Stimulated activated CD4-positive, alpha-beta T cell treated with anti-CD3 and anti-CD28 coated beads, Interleukin-2, amount 100 ng/mL, for 24 hours (primary cell): Measurements from ENCODE around the gene ASPHD1.
"Not testable (repeated sequence)": the region's sequence is repeated elsewhere in the genome, so short reads cannot be mapped to it uniquely, and the experiment has no call there.

Source experiments
- DNase-seq, 2 donors: peaks; one replicate each; pipeline ENCODE4 v3.0.0-alpha.2; 2020

The ASPHD1 gene, protein sequence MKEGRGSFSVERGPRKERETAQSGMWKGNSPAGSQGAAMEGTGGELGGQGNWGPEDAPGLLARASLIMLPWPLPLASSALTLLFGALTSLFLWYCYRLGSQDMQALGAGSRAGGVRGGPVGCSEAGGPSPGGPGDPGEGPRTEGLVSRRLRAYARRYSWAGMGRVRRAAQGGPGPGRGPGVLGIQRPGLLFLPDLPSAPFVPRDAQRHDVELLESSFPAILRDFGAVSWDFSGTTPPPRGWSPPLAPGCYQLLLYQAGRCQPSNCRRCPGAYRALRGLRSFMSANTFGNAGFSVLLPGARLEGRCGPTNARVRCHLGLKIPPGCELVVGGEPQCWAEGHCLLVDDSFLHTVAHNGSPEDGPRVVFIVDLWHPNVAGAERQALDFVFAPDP

GRCh38 chr16:29900102-29900887 is at the start of gene ASPHD1:
TSS of gene ASPHD1 (plus strand) at chr16:29900488. CDS start at chr16:29900972, 484 bp downstream.
- peak; percentile 70 to 73 for DNase-seq

GRCh38 chr16:29850998-29851397 is 49.3 kb upstream of the ASPHD1 start:
- DNase-seq, result no peak

GRCh38 chr16:29852654-29853053 is 47.6 kb upstream of the ASPHD1 start:
- no peak for DNase-seq

GRCh38 chr16:29854520-29855100 is 45.7 kb upstream of the ASPHD1 start:
- no peak for DNase-seq

DNA sequence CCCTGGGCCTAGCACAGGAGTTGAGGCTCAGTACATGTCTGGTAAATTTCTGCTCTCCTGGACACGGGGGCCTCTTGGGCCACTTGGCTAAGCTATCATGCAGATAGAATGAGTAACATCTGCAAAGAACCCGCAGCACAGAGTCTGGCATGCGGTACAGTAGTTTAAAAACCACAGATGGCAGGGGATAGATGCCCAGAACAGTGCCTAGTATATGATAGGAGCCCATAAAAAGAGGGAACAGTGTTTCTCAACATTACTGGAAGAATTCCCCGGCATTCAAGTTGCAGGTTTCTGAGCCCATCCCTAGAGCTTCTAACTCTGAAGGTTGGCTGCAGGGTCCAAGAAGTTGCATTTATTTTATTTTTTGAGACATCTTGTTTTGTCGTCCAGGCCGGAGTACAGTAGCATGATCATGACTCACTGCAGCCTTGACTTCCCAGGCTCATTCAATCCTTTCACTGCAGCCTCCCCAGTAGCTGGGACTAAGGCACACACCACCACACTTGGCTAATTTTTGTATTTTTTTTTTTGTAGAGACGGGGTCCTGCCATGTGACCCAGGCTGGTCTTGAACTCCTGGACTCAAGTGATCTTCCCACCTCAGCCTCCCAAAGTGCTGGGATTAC is 43.0 kb upstream of the ASPHD1 start:
- DNase-seq, result no peak

GRCh38 chr16:29858149-29858849 is 42.0 kb upstream of the ASPHD1 start:
- no peak for DNase-seq

DNA sequence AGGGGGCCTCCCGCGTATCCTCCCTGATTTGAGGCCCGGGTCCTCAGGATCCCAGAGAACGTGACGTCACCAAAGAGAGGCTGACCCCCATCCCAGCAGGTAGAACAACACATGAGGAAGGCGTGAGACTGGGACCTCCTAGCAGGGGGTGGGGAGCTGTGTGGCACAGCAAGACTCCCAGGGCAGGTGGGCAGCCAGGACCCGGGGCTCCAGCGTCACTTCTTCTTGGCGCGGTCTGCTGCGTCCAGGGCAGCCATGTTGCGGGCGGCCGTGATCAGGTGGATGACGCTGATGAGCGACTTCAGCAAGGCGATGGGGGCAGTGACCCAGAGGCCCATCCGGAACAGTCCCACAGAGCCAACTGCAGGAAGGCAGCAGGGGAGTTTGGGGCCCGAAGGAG is 41.3 kb upstream of the ASPHD1 start:
- DNase-seq, result no peak

DNA sequence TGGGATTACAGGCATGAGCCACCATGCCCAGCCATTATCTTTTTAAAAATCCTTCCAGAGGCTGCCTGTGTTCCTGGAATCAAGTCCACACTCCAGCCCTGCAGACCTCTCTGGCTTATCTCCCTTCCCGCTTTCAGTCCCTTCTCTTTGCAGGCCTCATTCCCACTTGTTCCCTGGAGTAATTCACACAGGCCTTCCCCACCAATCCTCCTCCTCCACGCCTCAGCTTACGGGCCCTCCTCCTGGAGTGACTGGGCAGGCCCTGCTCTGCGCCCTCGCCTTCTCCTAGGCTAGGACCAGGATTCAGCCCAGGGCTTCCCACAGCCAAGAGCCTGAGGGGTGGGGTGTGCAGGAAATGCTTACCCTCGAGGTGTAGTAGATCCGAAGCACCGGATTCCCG is 40.1 kb upstream of the ASPHD1 start:
- no peak for DNase-seq

- peak in 1 of 2 donors; percentile 28 for DNase-seq
Measured at GRCh38 chr16:29862383-29862883, 37.9 kb upstream of the ASPHD1 start.

DNA sequence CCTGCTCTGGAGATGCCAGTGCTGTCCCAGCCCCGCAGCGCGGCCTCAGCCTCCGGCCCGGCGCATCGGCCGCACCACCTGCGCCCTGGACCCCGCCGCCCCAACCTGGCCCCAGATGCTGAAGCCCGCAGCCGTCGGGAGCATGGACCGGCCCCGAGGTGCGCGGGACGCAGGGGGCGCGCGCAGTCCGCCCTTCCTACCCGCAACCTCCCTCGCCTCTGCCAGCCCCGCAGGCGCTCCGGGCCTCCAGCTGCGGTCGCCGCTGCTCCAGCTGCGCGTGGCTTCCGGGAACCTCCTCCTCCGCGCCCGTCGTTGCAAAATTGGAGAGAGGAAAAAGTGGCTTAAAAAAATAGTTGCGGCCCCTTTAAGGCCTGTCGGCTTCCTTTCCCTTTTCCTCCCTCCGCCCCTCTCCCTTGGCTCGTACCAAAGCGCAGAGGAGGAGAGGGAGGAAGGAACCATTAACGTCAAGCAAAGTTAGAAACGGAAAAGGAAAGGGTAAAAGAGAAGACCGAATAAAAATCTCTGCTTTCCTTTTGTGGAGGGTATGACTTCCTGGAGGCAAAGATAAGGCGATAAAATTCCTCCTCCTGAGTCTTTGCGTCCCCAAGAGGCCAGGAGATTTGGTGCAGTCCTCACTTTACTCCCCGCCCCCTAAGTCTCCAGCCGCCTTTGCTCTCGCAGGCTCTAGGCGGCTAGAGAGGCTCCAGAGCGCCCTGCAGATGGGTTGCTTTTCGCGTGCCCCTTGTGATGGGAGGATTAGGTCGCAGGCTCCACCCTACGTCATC is 37.2 kb upstream of the ASPHD1 start, which contains the start of gene CDIPT:
Gene CDIPT, minus strand, starts transcription at position 343 of the 785 bp plus-strand sequence. CDS start 369 bp downstream, outside the sequence.
- peak; percentile 91 to 92 for DNase-seq

DNA sequence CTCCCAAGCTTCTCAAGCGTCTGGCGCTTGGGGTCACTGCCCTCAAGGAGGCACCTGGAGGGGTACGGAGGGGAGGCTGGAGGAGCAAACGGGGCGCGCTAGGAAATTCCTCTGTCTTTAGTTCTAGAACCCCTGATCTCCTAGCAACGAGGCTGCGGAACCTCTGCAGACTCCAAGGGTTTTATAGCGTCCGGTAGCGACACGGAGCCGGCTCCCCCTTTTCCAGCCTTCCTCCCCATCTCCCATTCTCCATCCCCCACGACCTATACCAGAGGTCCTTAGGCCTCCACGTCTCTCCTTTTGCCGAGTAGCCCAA is 36.7 kb upstream of the ASPHD1 start:
- DNase-seq, result no peak

DNA sequence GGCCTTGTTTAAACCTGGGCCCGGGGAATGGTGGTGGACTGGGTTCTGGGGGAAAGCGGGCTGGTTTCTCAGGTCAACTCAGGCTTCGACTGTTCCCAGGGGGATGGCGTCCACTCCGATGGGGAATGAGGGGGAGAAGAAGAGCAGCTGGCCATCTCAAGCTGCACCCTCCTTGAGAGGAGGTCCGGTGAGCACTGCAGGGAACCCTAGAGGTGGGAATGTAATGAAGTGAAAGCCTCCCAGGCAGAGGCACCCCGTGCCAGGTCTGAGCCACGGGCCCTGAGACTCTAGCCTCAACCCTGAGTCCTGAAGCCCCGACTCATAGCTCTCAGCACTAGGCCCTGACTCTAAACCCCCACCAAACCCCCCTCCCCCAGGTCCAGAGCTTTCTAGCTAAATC is 36.1 kb upstream of the ASPHD1 start:
- DNase-seq, result no peak

- no peak for DNase-seq
Measured at GRCh38 chr16:29868396-29869009, 31.8 kb upstream of the ASPHD1 start.

GRCh38 chr16:29869067-29869466 is 31.2 kb upstream of the ASPHD1 start:
- DNase-seq, result not testable (repeated sequence)

GRCh38 chr16:29871822-29872546 is 28.3 kb upstream of the ASPHD1 start:
- no peak for DNase-seq

DNA sequence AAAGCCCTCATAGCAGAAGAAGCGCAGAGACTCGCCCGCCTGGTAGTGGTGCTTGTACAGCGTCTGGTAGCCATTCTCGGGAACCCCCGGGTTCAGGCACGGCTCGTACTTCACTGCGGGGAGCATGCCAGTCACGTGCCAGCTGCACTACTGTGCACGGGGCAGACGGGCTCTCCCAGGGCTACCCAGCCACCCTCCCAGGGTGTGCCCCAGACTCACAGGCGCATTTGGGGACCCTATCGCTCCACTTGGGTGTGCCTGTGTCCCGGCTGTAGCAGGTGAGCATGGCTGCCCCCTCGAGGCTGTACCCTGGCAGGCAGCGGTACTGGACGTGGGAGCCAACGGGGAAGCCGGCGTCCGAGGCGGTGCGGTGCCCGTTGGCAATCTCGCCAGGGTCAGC is 27.0 kb upstream of the ASPHD1 start:
- DNase-seq, result no peak

DNA sequence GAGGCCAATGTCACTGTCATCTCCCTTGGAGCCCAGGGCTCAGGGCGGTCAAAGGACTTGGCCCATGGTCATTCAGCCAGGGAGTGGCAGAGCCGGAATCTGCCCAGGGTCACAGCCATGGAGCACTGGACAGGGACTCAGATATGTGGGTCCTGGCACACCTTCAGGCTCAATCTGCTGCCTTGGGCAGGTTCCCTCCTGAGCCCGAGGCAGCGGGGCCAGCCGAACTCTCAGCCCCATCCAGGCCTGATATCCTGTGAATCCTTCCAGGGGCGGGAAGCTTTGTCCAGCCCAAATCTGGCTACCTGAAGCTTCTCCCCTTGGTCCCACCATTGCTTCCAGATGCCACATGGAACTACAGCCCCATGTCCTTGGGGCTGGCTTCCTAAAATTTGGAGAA is 25.1 kb upstream of the ASPHD1 start:
- DNase-seq, result no peak

DNA sequence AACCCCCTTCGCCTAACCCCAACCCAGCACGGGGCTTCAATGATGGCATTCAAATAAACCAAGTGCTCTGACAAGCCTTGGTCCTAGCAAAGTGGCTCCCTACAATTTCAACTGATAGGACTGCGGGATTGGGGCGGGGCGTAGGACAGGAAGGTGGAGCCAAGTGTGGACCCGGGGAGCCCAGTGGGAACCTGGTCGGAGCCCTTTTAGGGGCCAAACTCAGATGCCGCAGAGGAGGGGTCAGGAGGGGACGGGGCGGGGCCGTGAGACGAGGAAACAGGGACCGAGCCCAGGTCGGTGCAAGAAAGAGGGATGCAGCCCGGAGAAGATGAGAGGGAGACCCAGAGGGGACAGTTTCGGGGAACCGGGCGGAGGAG is 24.1 kb upstream of the ASPHD1 start:
- DNase-seq, result peak in 1 of 2 donors; percentile 18

GRCh38 chr16:29876594-29877249 is 23.6 kb upstream of the ASPHD1 start:
- DNase-seq, result peak; percentile 55 to 63
